GM12878 (cell line): Measurements from ENCODE around the gene SERPINH1. TPM values are rescaled to one million over a fixed set of nuclear protein-coding genes. Genes with fewer than 3 reads are reported as not detected.

ENCODE experiments used
- ATAC-seq: fragments of 200-7000 bp; cut with Tn5 transposase; 3 replicates; pipeline ENCODE4 v1.9.1; 2020; ENCODE audit warnings: mild to moderate bottlenecking, moderate library complexity
- BruUV-seq: library from RNA; stranded (reverse); fragments of 400-500 nt; replicated peaks from 2 replicates; lab custom pipeline; 2021; lab: Mats Ljungman, UMichigan
- CTCF ChIA-PET: fragments of 300-600 bp; sonication (Branson Sonifier 250); formaldehyde crosslinking; extraction: SDS; loops from one replicate; lab custom pipeline; 2021; ENCODE audit warnings: inconsistent platforms; lab: Yijun Ruan, JAX
- POLR2A ChIA-PET: fragments of 350-600 bp; formaldehyde crosslinking; extraction: SDS; loops from one replicate; lab custom pipeline; 2021; ENCODE audit warnings: inconsistent platforms; lab: Charles Lee
- RAD21 ChIA-PET: fragments of 300-600 bp; sonication (Branson Sonifier 250); formaldehyde crosslinking; loops from one replicate; lab custom pipeline; 2023; ENCODE audit warnings: antibody characterized with exemption; ENCODE audit not compliant: unreplicated experiment; lab: Charles Lee
- SMC1A ChIA-PET: fragments of 300-600 bp; sonication (Branson Sonifier 250); formaldehyde crosslinking; loops from one replicate; lab custom pipeline; 2023; ENCODE audit not compliant: unreplicated experiment, uncharacterized antibody; lab: Charles Lee
- DNase-seq: peaks from one replicate; pipeline ENCODE4 v3.0.0-alpha.2; 2011; ENCODE audit warnings: low read depth, low spot score
- FAIRE-seq: peaks from 3 replicates; lab custom pipeline; 2011; peaks lifted over from hg19 to GRCh38; lab: Jason Lieb, UNC
- H2AFZ ChIP-seq: 2 replicates; pipeline ENCODE4 v1.6.0; 2011; ENCODE audit warnings: low read depth, low read length, control low read depth; ENCODE audit not compliant: control insufficient read depth
- H3K27ac ChIP-seq: 2 replicates; pipeline ENCODE4 v1.5.1; 2011; ENCODE audit warnings: control low read depth; ENCODE audit not compliant: control insufficient read depth, insufficient read depth
- H3K27me3 ChIP-seq, 2 experiments: replicated peaks in 1 of 2; 2 replicates each; pipeline versions ENCODE4 v1.6.0 to v1.6.1; 2011; ENCODE audit warnings: low read length in 1 of 2; ENCODE audit not compliant: control insufficient read depth in 2 of 2, insufficient read depth in 2 of 2
- H3K36me3 ChIP-seq, 2 experiments: 2 replicates each; pipeline ENCODE4 v1.5.1; 2011; ENCODE audit warnings: low read length in 1 of 2; ENCODE audit not compliant: control insufficient read depth in 2 of 2, insufficient read depth in 2 of 2
- H3K4me1 ChIP-seq: 2 replicates; pipeline ENCODE4 v1.6.1; 2011; ENCODE audit warnings: mild to moderate bottlenecking, low read length, moderate library complexity, mixed read lengths; ENCODE audit not compliant: control insufficient read depth, insufficient read depth
- H3K4me2 ChIP-seq: 2 replicates; pipeline ENCODE4 v1.6.0; 2011; ENCODE audit warnings: control low read depth; ENCODE audit not compliant: control insufficient read depth, insufficient read depth
- H3K4me3 ChIP-seq: fragments of 200-600 bp; sonication (generic); 2 replicates; pipeline ENCODE4 v1.5.1; 2016
- H3K79me2 ChIP-seq: 2 replicates; pipeline ENCODE4 v1.6.0; 2011; ENCODE audit warnings: low read length; ENCODE audit not compliant: control insufficient read depth, insufficient read depth
- H3K9ac ChIP-seq: 2 replicates; pipeline ENCODE4 v1.8.0; 2011; ENCODE audit warnings: low read length, control low read depth, mixed read lengths; ENCODE audit not compliant: control insufficient read depth, insufficient read depth
- H3K9me3 ChIP-seq: replicated peaks from 3 replicates; pipeline ENCODE4 v1.5.1; 2011; ENCODE audit warnings: mild to moderate bottlenecking, low read length; ENCODE audit not compliant: control insufficient read depth, insufficient read depth
- H4K20me1 ChIP-seq: 2 replicates; pipeline ENCODE4 v1.6.0; 2011; ENCODE audit not compliant: control insufficient read depth, insufficient read depth
- ASH2L ChIP-seq: fragments of 300-600, 200-600 bp; sonication (generic); IDR thresholded peaks from 2 replicates; pipeline ENCODE4 v1.6.1; 2017; ENCODE audit warnings: low read depth, mild to moderate bottlenecking, borderline replicate concordance
- BHLHE40 ChIP-seq, 2 experiments: fragments of 450-650 bp in 1 of 2; IDR thresholded peaks; 2 replicates each; pipeline ENCODE4 v1.6.1; 2011 to 2017; ENCODE audit warnings: low read depth in 2 of 2, borderline replicate concordance in 1 of 2, improper control_type of control experiment in 1 of 2, low read length in 1 of 2, mild to moderate bottlenecking in 1 of 2
- CBX3 ChIP-seq: fragments of 200-600 bp; sonication (generic); IDR thresholded peaks from 2 replicates; pipeline ENCODE4 v1.6.1; 2016; ENCODE audit warnings: low read depth, borderline replicate concordance
- CREB1 ChIP-seq: IDR thresholded peaks from 2 replicates; pipeline ENCODE4 v1.6.1; 2012; ENCODE audit warnings: low read depth, mild to moderate bottlenecking, inconsistent platforms
- DPF2 ChIP-seq: fragments of 450-650 bp; IDR thresholded peaks from 2 replicates; pipeline ENCODE4 v1.6.1; 2017; ENCODE audit warnings: mild to moderate bottlenecking
- GABPA ChIP-seq: IDR thresholded peaks from 2 replicates; pipeline ENCODE4 v1.6.1; 2014; ENCODE audit warnings: antibody characterized with exemption, low read depth, mild to moderate bottlenecking, inconsistent platforms
- NFIC ChIP-seq: IDR thresholded peaks from 2 replicates; pipeline ENCODE4 v1.6.1; 2012; ENCODE audit warnings: low read depth, mild to moderate bottlenecking, inconsistent platforms, low read length, moderate library complexity
- NR2C1 ChIP-seq: fragments of 450-650 bp; IDR thresholded peaks from 2 replicates; pipeline ENCODE4 v1.6.1; 2017; ENCODE audit warnings: antibody characterized with exemption, mild to moderate bottlenecking, moderate library complexity
- RFX5 ChIP-seq: IDR thresholded peaks from 2 replicates; pipeline ENCODE4 v1.6.1; 2011; ENCODE audit warnings: low read depth, low read length, improper control_type of control experiment
- SUPT20H ChIP-seq: IDR thresholded peaks from 2 replicates; pipeline ENCODE4 v1.6.1; 2011; ENCODE audit warnings: low read depth, mild to moderate bottlenecking, low read length, moderate library complexity, borderline replicate concordance; ENCODE audit not compliant: control insufficient read depth
- TCF12 ChIP-seq: IDR thresholded peaks from 2 replicates; pipeline ENCODE4 v1.6.1; 2011; ENCODE audit warnings: low read depth, mild to moderate bottlenecking, low read length
- ZZZ3 ChIP-seq: IDR thresholded peaks from 2 replicates; pipeline ENCODE4 v1.6.1; 2011; ENCODE audit warnings: low read depth; ENCODE audit not compliant: control insufficient read depth, insufficient read length
- whole genome bisulfite sequencing: methylation state at CpG from one replicate; pipeline ENCODE4 v1.1.6; 2016; ENCODE audit warnings: low lambda C conversion rate; ENCODE audit not compliant: insufficient replicate concordance, insufficient coverage; ENCODE audit errors: missing lambda C conversion rate; 5-methylcytosine and 5-hydroxymethylcytosine counted together
- in situ Hi-C: fragments of 300-500 bp; cut with MboI; formaldehyde crosslinking; loops from 9 replicates; pipeline ENCODE4 v1.14.3; 2018; ENCODE audit warnings: mixed read lengths
- intact Hi-C: fragments of 100-400 bp; cut with micrococcal nuclease; formaldehyde crosslinking; loops from one replicate; pipeline ENCODE4 v1.14.2; 2022; ENCODE audit not compliant: unreplicated experiment
- polyA plus RNA-seq, 11 experiments: library from polyadenylated mRNA; depleted of rRNA in 4 of 11; unstranded in 6 of 11; stranded (reverse) in 5 of 11; fragments of >200 nt; fragmentation: Nextera tagmentation in 4 of 11; fragmentation: Illumina TruSeq in 1 of 11; extraction: Ambion mirVana in 4 of 11; extraction: Trizol in 1 of 11; gene quantifications; 1 replicate in 1 of 11; 2 replicates in 10 of 11; pipeline versions ENCODE4 v1.2.1 to v1.2.3, GENCODE V29; 2011 to 2016; ENCODE audit warnings: inconsistent platforms in 2 of 11, missing spikeins in 2 of 11, low read depth in 1 of 11
- total RNA-seq, 4 experiments: library from RNA; depleted of rRNA in 3 of 4; stranded (reverse); fragments of >200 nt in 3 of 4; fragmentation: Illumina TruSeq in 1 of 4; extraction: Trizol in 1 of 4; gene quantifications; 2 replicates each; pipeline versions ENCODE4 v1.2.1 to v1.2.3, GENCODE V29; 2013 to 2021
- TF ChIP-seq, protein P1 (sequence below): fragments of 150-350 bp; IDR thresholded peaks from 2 replicates; pipeline ENCODE4 v1.6.1; 2014; ENCODE audit warnings: mild to moderate bottlenecking, low read depth, low read length

Gene SERPINH1
- total and polyA plus RNA-seq, 10 of the 15 experiments (the other 5 are each of a cell fraction or from before 2014, with no cell fraction given) = 0.34 to 19.8 (median 13.7) TPM

DNA sequence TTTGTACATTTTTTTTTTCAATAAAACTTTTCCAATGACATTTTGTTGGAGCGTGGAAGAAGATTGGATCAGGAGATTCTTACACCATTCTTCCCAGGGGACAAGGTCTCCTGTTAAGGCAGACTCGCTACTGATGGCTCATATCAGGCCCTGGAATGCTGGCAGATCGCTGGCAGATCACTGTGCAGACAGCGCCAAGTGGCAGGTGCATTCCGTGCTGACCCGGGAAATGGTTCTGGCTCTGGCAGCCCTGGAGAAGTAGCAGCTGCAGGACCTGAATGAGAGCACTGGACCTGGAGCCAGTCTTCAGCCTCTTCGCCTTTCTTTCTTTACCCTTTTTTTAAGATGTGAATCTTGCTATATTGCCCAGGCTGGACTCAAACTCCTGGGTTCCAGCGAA is 10.7 kb downstream of the SERPINH1 start (continued):
- TF ChIP-seq RFX5 = no peak
- no peak for TF ChIP-seq ZZZ3
- no peak for TF ChIP-seq TCF12
- TF ChIP-seq, protein P1, sequence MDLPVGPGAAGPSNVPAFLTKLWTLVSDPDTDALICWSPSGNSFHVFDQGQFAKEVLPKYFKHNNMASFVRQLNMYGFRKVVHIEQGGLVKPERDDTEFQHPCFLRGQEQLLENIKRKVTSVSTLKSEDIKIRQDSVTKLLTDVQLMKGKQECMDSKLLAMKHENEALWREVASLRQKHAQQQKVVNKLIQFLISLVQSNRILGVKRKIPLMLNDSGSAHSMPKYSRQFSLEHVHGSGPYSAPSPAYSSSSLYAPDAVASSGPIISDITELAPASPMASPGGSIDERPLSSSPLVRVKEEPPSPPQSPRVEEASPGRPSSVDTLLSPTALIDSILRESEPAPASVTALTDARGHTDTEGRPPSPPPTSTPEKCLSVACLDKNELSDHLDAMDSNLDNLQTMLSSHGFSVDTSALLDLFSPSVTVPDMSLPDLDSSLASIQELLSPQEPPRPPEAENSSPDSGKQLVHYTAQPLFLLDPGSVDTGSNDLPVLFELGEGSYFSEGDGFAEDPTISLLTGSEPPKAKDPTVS = no peak
- no peak for TF ChIP-seq NR2C1
- no peak for TF ChIP-seq DPF2
- TF ChIP-seq, all 136 proteins: peak for 0

DNA sequence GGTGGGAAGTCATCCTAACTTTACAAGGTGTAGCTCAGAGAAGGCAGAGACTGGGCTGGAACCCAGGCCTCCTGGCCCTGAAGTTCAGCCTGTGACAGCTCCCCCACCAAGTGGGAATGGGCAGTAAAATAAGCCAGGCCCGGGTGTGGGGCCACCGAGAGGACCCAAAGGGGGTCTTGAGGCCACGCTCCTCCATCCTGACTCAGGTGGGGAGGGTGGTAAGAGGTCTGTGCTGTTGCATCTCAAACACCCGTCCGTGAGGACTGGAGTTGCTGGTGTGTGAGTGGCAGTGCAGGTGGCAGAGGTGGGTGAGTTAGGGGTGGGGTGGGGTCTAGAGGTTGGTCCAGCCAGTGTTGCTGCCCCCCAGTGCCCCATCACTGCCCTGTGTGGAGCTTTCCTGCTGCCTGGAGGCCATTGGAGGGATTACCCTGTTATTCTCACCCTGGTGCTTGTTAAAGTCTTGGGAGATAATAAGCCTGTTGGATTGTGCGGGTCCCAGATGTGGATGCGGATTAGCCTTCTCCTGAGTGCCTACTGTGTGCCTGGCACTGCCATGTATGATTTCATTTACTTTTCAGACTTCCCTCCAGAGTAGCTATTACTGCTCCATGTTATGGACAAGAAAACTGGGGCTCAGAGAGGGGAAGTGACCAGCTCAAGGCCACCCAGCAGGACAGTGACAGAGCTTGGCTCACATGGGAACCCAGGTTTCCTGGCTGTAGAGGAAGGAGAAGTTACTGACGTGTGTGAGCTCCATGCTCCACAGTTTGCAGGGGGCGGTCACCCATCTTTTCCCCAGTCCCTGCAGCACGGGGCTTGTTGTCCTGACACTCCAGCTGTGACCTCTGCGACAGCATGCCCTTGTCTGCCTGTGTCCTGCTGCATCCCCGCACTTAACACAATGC is 12.9 kb downstream of the SERPINH1 start:
- intact Hi-C loops = no loop called here
- no peak for ATAC-seq
- no TSS peak for BruUV-seq
- H4K20me1 ChIP-seq = no peaks in the 10 kb centered on the region
- H3K9ac ChIP-seq = no peak overlapping the region
- 61% methylated on average over 12 of the region's 12 CpGs for WGBS
- H3K4me3 ChIP-seq = no peak overlapping the region
- TF ChIP-seq BHLHE40 (IDR thresholded peaks at IDR 0.05; ENCODE audit: borderline replicate concordance in 1 of 2, low read depth in 2 of 2, low read length in 1 of 2) (no peak), ASH2L (no peak), SUPT20H (no peak), CREB1 (no peak), CBX3 (no peak), GABPA (no peak), NFIC (no peak)
- TF ChIP-seq, protein P1 = no peak
- ChIA-PET POLR2A (interaction anchor here (1.0 to 2.1 kb wide), 3 partner anchors 11 to 14 kb away, joined by 3 to 15 read pairs (median 4); partner anchors contain the start of gene SERPINH1), CTCF (interaction anchor here (0.6 to 1.8 kb wide), 12 partner anchors 8 to 730 kb away, joined by 3 to 7 read pairs (median 3); no protein-coding TSS in a partner anchor), RAD21 (no interaction called here), SMC1A (interaction anchor here (1.0 to 1.1 kb wide), 2 partner anchors 9 kb away, joined by 3 to 4 read pairs; no protein-coding TSS in a partner anchor)
- no peaks in the 10 kb centered on the region for H3K27me3 ChIP-seq
- H3K79me2 ChIP-seq = no peaks in the 10 kb centered on the region
- DNase-seq = no peak
- in situ Hi-C loops = no loop called here
- no peak overlapping the region for H3K4me2 ChIP-seq
- no peaks in the 10 kb centered on the region for H3K9me3 ChIP-seq
- H2AFZ ChIP-seq = no peak overlapping the region
- H3K36me3 ChIP-seq = peaks cover 0 to 6% of the 10 kb centered on the region in 2 experiments; a peak in 3 of 4 replicates
- no peak for FAIRE-seq
- H3K27ac ChIP-seq = no peak overlapping the region
- H3K4me1 ChIP-seq = peaks cover 4% of the 10 kb centered on the region; the same call in 1 of the 2 replicates
